ENCODE results near the gene SLC24A5. TPM values are rescaled to one million over a fixed set of nuclear protein-coding genes. Genes with fewer than 3 reads are reported as not detected.

SLC24A5 gene
- total RNA-seq, 1 experiment from 2014 or later = not detected

DNA sequence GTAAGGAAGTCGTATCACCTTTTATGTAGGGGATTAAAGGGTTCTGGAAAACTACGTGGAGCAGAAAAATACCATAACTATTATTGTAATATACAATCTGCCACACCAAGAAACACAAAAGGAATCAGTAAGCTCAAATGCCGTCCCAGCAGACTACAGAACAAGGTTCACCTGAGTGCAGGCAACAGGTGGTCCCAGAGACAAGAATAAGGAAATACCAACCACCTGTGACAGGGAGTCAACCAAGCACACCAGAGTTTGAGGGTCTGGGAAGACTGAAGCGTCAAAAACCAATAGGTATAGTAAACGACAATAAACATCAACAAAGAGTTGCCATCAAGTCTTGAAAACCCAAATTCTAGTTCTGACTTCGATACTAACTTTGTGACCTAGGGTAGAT lies 12.1 kb downstream of the SLC24A5 start:
- Histone ChIP-seq H3K9me3 (ENCODE audit: control insufficient read depth, insufficient read depth, low read depth, low read length) (no peaks in the 10 kb centered on the region), H3K27me3 (ENCODE audit: control insufficient read depth, insufficient read depth, low read length) (no peaks in the 10 kb centered on the region), H3K4me3 (ENCODE audit: low read depth in 2 of 2, low read length in 2 of 2) (no peak overlapping the region), H3K36me3 (ENCODE audit: control insufficient read depth, insufficient read depth, low read length) (no peaks in the 10 kb centered on the region), H3K4me1 (ENCODE audit: control insufficient read depth, insufficient read depth, low read length) (no peaks in the 10 kb centered on the region), H3K27ac (ENCODE audit: low read length) (no peak overlapping the region)
- BruUV-seq (replicated peaks) = no TSS peak
- in situ Hi-C loops (cut with HindIII; ENCODE audit: low pct_unique_long_range_greater_than_20kb, low sequenced_read_pairs) = no loop called here
- intact Hi-C loops (cut with micrococcal nuclease; ENCODE audit: unreplicated experiment) = no loop called here
- TF ChIP-seq, protein P1, sequence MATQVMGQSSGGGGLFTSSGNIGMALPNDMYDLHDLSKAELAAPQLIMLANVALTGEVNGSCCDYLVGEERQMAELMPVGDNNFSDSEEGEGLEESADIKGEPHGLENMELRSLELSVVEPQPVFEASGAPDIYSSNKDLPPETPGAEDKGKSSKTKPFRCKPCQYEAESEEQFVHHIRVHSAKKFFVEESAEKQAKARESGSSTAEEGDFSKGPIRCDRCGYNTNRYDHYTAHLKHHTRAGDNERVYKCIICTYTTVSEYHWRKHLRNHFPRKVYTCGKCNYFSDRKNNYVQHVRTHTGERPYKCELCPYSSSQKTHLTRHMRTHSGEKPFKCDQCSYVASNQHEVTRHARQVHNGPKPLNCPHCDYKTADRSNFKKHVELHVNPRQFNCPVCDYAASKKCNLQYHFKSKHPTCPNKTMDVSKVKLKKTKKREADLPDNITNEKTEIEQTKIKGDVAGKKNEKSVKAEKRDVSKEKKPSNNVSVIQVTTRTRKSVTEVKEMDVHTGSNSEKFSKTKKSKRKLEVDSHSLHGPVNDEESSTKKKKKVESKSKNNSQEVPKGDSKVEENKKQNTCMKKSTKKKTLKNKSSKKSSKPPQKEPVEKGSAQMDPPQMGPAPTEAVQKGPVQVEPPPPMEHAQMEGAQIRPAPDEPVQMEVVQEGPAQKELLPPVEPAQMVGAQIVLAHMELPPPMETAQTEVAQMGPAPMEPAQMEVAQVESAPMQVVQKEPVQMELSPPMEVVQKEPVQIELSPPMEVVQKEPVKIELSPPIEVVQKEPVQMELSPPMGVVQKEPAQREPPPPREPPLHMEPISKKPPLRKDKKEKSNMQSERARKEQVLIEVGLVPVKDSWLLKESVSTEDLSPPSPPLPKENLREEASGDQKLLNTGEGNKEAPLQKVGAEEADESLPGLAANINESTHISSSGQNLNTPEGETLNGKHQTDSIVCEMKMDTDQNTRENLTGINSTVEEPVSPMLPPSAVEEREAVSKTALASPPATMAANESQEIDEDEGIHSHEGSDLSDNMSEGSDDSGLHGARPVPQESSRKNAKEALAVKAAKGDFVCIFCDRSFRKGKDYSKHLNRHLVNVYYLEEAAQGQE (IDR thresholded peaks at IDR 0.05; ENCODE audit: insufficient read depth in 1 of 2, low read depth in 2 of 2, low read length in 1 of 2) = no peak
- TF ChIP-seq, protein P2, sequence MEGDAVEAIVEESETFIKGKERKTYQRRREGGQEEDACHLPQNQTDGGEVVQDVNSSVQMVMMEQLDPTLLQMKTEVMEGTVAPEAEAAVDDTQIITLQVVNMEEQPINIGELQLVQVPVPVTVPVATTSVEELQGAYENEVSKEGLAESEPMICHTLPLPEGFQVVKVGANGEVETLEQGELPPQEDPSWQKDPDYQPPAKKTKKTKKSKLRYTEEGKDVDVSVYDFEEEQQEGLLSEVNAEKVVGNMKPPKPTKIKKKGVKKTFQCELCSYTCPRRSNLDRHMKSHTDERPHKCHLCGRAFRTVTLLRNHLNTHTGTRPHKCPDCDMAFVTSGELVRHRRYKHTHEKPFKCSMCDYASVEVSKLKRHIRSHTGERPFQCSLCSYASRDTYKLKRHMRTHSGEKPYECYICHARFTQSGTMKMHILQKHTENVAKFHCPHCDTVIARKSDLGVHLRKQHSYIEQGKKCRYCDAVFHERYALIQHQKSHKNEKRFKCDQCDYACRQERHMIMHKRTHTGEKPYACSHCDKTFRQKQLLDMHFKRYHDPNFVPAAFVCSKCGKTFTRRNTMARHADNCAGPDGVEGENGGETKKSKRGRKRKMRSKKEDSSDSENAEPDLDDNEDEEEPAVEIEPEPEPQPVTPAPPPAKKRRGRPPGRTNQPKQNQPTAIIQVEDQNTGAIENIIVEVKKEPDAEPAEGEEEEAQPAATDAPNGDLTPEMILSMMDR (IDR thresholded peaks at IDR 0.05) = no peak
- no peak for TF ChIP-seq TCF7L2 (IDR thresholded peaks at IDR 0.05; ENCODE audit: low read depth, low read length)
- TF ChIP-seq POLR2AphosphoS5 (IDR thresholded peaks at IDR 0.05; ENCODE audit: low read depth, low read length) = no peak
- TF ChIP-seq SIN3A (IDR thresholded peaks at IDR 0.05; ENCODE audit: borderline replicate concordance, insufficient read depth, low read depth, low read length) = no peak
- ChIA-PET POLR2A (no interaction called here), CTCF (no interaction called here)
- DNase-seq (ENCODE audit: low read depth, low spot score) (no peak), ATAC-seq (no peak)

DNA sequence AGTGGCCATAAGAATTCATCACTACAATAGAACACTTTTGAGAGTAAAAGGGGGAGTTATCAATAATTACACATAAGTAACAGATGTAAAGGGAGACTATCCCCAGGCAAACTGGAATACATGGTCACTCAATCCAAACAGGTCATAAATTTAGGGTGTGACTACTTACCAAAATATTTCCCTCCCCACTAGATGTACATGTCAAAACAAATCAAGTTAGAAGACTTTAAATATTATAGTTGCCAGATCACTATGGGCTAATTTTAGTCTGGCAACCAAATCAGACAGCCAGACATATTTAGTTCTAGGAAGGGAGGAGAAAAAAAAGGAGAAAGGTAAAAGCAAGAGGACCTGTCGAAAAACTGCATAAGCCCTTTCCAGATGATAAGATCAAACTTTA lies 23.1 kb downstream of the SLC24A5 start:
- Histone ChIP-seq H3K4me1 (ENCODE audit: control insufficient read depth, insufficient read depth, low read length) (no peaks in the 10 kb centered on the region), H3K36me3 (ENCODE audit: control insufficient read depth, insufficient read depth, low read length) (peaks cover 15% of the 10 kb centered on the region), H3K9me3 (ENCODE audit: control insufficient read depth, insufficient read depth, low read depth, low read length) (no peaks in the 10 kb centered on the region), H3K4me3 (ENCODE audit: low read depth in 2 of 2, low read length in 2 of 2) (no peak overlapping the region), H3K27me3 (ENCODE audit: control insufficient read depth, insufficient read depth, low read length) (no peaks in the 10 kb centered on the region), H3K27ac (ENCODE audit: low read length) (no peak overlapping the region)
- intact Hi-C loops (cut with micrococcal nuclease; ENCODE audit: unreplicated experiment) (loop anchor here (1.0 kb wide), 1 partner anchor 10 kb away; no protein-coding TSS in a partner anchor), in situ Hi-C loops (cut with HindIII; ENCODE audit: low pct_unique_long_range_greater_than_20kb, low sequenced_read_pairs) (no loop called here)
- ATAC-seq (no peak), DNase-seq (ENCODE audit: low read depth, low spot score) (no peak)
- BruUV-seq (replicated peaks) = no TSS peak
- TF ChIP-seq, protein P1 (IDR thresholded peaks at IDR 0.05; ENCODE audit: insufficient read depth in 1 of 2, low read depth in 2 of 2, low read length in 1 of 2) = no peak
- TF ChIP-seq SIN3A (IDR thresholded peaks at IDR 0.05; ENCODE audit: borderline replicate concordance, insufficient read depth, low read depth, low read length) (no peak), TCF7L2 (IDR thresholded peaks at IDR 0.05; ENCODE audit: low read depth, low read length) (no peak), POLR2AphosphoS5 (IDR thresholded peaks at IDR 0.05; ENCODE audit: low read depth, low read length) (no peak)
- TF ChIP-seq, protein P2 (IDR thresholded peaks at IDR 0.05) = no peak
- CTCF ChIA-PET = no interaction called here
- POLR2A ChIA-PET = no interaction called here

Data from Panc1 (cell line).